HS-5 (cell line): ENCODE measurements around the gene ANKIB1.

Experiments used
- DNase-seq: peaks from one replicate; pipeline ENCODE4 v3.0.0-alpha.2; 2012; ENCODE audit warnings: low read depth

The ANKIB1 gene

DNA sequence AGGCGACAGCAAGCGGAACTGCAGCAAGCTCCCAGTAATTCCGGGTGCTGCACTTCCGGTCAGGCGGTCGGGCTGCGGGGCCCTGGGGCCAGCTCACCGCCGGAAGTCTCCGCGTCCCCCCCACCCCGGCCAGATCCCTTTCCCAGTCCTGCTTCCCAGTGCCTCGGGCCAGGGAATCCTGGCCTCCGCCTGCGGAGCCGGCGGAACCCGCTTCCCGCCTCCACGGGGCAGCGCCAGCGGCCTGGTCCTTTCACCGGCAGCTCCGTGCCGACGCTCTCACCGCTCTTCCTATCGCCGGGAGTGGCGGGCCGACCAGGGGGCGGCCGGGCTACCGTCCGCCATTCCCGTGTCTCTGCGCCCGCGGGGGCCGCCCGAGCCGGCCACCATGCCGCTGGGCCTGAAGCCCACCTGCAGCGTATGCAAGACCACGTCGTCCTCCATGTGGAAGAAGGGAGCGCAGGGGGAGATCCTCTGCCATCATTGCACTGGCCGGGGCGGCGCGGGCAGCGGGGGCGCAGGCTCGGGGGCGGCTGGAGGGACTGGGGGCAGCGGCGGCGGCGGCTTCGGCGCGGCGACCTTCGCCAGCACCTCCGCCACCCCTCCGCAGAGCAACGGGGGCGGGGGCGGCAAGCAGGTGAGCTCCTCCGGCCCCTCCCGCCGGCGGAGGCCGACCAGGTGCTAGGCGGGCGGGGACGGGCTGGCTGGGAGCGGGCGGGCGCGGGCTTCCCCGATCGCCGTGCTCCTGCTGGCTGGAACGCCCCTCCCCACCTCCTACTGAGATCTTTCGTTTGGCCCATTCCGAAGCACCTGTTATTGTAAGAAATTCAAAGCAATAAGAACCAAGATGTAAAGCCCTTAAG lies 201.8 kb downstream of the ANKIB1 start, which contains the start of gene GATAD1:
Gene GATAD1 (plus strand): TSS at position 138 of the 860 bp plus-strand sequence. CDS start 248 bp downstream, at position 386.
- peak; percentile 52 for DNase-seq

DNA sequence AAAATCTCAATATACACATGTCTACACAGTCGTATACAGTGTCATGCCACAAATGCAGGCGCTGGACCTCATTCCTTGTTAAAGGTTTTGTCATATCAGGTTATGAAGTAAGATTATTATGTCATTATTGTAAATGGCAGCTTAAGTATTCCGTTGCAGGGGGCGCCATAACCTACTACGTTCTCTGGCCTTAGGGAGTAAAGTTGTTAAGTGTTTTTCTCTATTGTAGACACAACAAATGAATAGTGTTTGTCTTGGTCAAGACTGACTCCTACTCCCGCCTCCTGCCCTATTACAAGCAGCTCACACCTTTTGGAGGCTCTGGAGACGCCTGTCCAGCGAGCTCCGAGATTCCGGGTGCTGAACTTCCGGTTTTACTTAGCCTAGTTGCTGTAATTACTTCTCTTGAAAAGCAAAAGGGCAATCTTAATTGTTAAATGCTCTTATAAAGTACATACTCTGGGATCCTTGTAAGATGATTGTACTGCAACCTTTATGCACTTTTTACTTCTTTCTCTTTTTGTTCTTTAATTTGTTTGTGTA lies 202.5 kb downstream of the ANKIB1 start:
- peak; percentile 11 for DNase-seq
